Globus pallidus (tissue), 1 donor: ENCODE data around the gene SMARCA4.

Experiments used
- DNase-seq: peaks from one replicate; pipeline ENCODE4 v3.0.0-alpha.2; 2015; ENCODE audit warnings: low spot score

SMARCA4 gene

GRCh38 chr19:11033763-11034162 is 72.9 kb downstream of the SMARCA4 start:
- no peak for DNase-seq

- no peak for DNase-seq
Observed at GRCh38 chr19:11034449-11035213, 73.8 kb downstream of the SMARCA4 start.

- peak; percentile 56 for DNase-seq
Observed at GRCh38 chr19:11035441-11036377, 74.9 kb downstream of the SMARCA4 start.

- DNase-seq = no peak
Observed at GRCh38 chr19:11038511-11038910, 77.7 kb downstream of the SMARCA4 start.

GRCh38 chr19:11041194-11041593 is 80.4 kb downstream of the SMARCA4 start:
- no peak for DNase-seq

GRCh38 chr19:11041966-11042627 is 81.3 kb downstream of the SMARCA4 start:
- no peak for DNase-seq

GRCh38 chr19:11044431-11044830 is 83.6 kb downstream of the SMARCA4 start:
- no peak for DNase-seq

- no peak for DNase-seq
Observed at GRCh38 chr19:11045536-11045935, 84.7 kb downstream of the SMARCA4 start.

- DNase-seq = no peak
Observed at GRCh38 chr19:11046605-11047354, 86.0 kb downstream of the SMARCA4 start.

- no peak for DNase-seq
Observed at GRCh38 chr19:11047866-11048265, 87.0 kb downstream of the SMARCA4 start.

GRCh38 chr19:11050323-11051114 is 89.7 kb downstream of the SMARCA4 start:
- DNase-seq = no peak

GRCh38 chr19:11053817-11054195 is 93.0 kb downstream of the SMARCA4 start:
- no peak for DNase-seq

- no peak for DNase-seq
Observed at GRCh38 chr19:11054200-11054599, 93.4 kb downstream of the SMARCA4 start.

- DNase-seq = no peak
Observed at GRCh38 chr19:11054628-11055027, 93.8 kb downstream of the SMARCA4 start.

- DNase-seq = no peak
Observed at GRCh38 chr19:11058246-11059030, 97.6 kb downstream of the SMARCA4 start.

GRCh38 chr19:11059511-11060358 is 98.9 kb downstream of the SMARCA4 start:
- no peak for DNase-seq

- DNase-seq = no peak
Observed at GRCh38 chr19:11061952-11062351, 101.1 kb downstream of the SMARCA4 start.

- no peak for DNase-seq
Observed at GRCh38 chr19:11063434-11063833, 102.6 kb downstream of the SMARCA4 start.

- no peak for DNase-seq
Observed at GRCh38 chr19:11064831-11065303, 104.0 kb downstream of the SMARCA4 start.
